ENCODE measurements around the gene PUS3.

PUS3 gene

DNA sequence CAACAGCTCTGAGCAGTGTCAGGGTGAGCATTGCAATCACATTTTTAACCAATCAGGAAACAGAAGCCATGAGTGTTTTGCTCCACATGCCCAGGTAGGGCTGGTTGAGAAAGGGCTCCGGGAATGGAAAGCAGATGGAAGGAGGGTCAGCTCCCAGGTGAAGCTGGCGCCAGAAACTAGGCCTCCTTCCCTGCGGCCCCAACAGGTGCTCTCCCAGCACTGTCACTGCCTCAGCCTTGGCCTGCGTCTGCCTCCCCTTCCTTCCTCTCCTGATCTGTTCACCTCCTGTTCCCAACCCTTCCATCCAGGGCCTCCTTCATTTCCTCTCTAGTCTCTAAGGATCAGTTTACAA, 38.2 kb upstream of the PUS3 start:
- no peak for DNase-seq (ENCODE audit: low spot score)

DNA sequence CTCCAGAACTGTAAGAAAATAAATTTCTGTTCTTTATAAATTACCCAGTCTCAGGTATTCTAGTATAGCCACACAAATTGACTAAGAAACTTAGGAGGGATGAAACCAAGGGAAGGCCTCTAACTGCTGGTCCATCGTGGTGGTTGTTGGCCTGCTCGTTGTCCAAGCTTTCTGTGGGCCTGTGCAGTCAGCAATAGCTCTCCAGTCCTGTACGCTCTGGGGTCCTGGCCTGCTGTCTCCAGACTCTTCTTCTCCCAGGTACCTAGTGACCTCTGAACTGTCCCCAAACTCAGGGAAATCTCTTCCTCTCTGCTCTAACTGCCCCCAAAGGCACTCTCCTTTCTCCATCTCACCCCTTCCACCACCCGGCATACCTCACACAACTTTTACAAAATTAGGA, 37.1 kb upstream of the PUS3 start:
- DNase-seq (ENCODE audit: low spot score), result no peak

DNA sequence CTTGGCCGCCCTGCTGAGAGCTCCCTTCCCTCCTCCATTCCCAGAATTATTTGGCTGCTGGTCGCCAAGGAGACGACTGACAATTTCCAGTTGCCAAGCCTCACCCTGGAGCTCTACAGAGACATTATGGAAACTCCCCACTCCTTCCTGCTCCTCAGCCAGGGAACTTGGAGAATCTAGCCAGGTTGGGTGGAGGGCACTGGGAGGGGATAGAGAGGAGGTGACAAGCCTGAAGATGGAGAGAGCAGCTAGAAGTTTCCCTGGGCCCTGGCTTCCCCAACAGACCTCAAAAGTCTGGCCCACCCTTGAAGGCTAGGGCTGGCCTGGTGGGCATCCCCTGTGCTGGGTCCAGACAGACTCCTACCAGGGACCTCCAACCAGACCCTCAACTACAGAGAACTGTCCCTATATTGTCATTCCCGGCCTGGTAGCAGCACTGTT, 36.1 kb upstream of the PUS3 start:
- DNase-seq (ENCODE audit: low spot score), result no peak

DNA sequence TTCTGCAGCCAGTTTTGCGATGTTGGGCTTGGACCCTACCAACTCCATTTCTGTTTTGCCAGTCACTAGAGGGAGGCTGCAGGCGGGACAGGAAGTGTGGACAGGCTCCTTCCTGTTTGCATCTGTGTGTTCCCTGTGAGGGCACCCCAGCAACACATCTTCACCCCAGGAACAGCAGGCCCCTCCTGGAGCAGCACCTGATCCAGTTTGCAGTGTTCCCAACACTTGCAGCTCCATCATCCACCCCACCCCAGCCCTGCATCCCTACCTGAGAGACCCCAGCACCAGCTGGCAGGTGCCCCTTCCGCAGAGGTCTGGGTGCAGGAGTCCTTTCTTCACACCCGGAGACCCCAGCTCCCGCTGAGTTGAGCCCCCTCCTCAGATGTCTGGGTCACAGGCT, 35.4 kb upstream of the PUS3 start:
- DNase-seq (ENCODE audit: low spot score), result no peak

DNA sequence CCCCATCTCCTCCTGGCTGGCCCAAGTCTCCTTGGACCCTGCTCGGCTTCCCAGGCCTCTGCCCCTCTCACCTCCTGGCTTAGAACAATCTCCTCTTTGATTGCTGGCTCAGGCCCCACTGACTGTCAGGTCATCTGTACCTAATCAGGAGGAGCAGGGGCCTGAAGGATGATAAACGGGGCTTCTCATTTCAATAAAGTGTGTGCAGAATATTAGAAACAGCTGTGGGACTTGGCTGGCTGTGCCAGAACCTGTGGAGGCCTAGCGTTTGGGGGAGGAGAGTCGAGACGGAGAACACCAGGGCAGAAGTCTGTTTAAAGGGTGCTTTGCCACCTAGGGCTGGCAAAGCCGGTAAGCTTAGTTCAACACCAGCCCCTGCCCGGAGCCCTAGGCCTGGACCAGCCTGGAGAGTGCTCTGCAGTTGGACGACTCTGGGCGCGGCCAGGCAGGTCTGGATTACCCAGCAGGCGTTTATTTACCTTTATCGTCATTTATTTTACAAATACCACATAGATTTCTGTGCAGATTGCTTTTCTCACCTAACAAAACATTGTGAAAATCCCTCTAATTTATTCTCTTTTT, 32.7 kb upstream of the PUS3 start:
- no peak for DNase-seq (ENCODE audit: low spot score)

DNA sequence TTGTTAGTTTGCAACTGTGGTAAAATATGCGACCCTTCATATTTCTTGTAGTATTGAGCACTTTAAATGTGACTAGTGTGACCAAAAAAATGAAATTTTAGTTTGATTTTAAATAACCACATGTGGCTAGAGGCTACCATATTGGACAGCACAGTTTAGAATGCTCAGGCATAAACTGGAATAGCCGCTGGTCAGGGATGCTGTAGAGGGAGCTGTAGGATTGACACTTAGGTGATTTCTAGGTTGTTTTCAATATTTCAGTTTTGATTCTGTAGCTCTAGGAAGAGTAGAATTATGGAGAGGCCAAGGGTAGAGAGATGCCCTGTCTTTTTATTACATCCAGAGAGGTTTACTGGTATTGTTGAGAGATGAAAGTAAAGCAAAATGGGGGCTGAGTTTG, 32.0 kb upstream of the PUS3 start:
- DNase-seq (ENCODE audit: low spot score), result no peak

DNA sequence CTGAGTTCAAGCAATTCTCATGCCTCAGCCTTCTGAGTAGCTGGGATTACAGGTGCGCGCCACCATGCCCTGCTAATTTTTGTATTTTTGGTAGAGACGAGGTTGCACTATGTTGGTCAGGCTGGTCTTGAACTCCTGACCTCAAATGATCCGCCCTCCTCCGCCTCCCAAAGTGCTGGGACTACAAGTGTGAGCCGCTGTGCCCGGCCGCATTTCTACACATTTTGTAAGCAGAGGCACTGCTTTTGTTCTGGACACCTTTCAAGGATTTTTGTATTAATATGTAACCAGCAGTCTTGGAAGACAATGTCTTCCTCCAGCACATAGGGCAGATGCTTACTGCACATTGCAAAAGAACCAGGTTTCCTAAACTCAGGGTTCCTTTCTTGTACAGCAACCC, 31.5 kb upstream of the PUS3 start:
- no peak for DNase-seq (ENCODE audit: low spot score)

DNA sequence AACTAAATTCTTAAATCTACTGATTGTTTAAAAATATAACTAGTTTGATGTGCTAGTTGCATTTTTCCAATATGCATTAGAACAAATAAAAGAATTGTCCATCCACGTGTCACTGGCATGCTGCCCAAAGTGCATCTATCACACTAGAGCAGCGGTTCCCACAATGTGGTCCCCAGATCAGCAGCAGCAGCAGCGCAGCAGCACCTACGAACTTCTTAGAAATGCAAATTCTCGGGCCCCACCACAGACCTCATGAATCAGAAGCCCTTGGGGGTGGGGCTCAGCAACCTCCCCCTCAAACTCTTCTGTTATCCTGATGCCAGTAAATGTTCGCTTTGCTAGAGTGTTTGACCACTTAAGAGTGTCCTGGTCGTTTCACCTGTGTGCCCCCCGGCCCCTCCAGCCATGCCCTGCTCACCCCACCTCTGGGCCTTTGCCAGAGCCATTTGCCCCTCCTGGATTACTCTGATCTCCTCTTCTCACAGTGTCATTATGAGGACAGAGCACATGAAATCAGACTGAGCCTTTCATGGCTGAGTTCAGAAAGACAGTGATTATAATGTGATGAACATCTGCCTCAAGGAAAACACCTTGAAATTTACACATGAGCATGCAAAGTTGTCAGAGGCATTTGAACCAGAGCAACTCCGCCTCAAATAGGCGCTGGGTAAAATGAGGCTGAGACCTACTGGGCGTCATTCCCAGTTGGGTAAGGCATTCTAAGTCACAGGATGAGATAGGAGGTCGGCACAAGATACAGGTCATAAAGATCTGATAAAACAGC, 30.2 kb upstream of the PUS3 start:
- no peak for DNase-seq (ENCODE audit: low spot score)

DNA sequence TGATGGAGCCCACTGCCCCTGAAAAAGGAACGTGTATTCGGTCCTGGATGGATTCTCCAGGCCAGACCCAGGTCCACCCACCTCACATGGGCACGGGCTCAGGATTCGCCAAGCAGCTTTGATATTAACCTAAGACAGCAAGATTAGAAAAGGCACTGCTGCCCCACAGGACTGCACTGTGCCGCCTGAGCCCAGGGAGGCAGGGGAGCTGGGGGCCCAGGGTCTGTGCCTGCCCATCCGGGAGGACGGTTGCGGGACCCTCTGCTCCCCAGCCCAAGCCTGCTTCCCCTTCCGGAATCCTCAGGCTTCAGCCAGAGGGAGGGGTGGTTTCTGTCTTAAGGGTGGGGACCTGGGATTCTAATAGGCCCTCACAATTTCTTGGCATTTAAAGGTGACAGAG, 29.3 kb upstream of the PUS3 start:
- no peak for DNase-seq (ENCODE audit: low spot score)

DNA sequence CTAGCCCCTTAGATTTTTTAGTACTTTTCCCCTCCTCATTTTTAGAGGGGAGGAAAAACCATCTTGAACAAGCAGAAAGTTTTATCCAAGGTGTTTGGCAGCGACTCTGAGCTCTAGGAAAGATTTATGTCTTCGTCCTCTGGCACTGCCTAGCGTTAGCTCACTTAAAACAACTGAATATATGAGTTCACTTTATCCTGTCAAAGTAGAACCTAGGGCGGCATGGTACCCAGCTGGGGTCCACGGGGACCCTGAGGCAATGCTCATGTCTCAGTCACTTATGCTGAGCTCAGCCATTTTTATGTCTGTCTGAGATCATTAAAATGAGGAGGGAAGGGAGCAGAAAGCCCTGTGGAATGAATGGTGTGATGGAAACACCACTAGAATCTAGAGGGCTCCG, 28.7 kb upstream of the PUS3 start:
- no peak for DNase-seq (ENCODE audit: low spot score)

DNA sequence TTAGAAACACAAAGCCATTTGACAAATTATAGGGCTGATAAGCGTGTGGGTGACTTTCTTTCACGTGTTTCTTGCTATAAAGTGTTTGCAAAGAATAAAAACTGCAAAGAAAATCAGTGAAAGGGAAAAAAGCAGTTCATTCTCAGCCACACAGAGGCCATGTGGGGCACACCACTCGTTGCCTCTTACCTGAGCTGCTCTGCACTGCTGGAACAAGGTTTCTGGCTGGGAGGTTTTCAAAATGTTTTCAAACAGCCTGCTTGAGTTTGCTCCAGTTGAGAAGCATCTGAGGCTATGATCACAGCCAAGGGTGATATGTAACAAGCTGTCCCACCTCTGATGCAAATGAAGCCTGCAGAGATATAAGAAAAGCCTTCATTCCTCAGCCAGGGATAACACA, 28.1 kb upstream of the PUS3 start:
- DNase-seq (ENCODE audit: low spot score), result no peak

DNA sequence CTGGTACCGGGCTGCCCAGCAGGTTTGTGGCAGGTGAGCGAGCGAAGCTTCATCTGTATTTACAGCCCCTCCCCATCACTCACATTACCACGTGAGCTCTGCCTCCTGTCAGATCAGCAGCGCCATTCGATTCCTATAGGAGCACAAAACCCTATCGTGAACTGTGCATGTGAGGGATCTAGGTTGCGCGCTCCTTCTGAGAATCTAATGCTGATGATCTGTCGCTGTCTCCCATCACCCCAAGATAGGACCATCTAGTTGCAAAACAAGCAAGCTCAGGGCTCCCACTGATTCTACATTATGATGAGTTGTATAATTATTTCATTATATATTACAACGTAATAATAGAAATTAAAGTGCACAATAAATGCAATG, 27.1 kb upstream of the PUS3 start:
- DNase-seq (ENCODE audit: low spot score), result no peak

DNA sequence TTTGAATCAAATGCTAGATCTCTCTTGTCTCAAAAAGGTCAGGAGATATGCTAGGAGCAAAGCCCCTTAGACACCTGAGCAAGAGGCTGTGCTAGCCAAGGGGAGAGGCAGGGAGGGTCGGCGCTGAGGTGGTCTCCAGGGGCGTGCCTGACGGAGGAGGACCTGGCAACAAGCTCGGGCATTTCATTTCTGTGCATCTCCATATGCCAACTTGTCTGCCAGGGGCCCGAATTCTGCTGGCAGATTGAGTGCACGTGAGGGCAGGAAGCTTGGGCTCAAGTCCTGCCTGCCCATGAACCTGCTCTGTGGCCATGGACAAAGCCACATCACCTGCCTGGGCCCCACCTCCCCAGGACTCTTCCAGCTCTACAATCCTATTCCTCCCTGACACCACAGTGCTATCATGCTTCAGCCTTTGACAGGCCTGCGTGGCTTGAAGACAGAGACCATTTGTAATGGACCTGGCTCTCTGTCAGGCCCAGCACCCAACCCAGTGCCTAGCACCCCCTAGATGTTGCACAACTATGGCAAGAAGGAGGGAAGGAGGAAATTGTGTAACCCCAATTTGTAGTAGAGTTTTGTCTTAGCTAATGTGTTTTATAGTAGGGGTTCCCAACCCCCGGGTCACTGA, 26.6 kb upstream of the PUS3 start:
- DNase-seq (ENCODE audit: low spot score), result no peak

DNA sequence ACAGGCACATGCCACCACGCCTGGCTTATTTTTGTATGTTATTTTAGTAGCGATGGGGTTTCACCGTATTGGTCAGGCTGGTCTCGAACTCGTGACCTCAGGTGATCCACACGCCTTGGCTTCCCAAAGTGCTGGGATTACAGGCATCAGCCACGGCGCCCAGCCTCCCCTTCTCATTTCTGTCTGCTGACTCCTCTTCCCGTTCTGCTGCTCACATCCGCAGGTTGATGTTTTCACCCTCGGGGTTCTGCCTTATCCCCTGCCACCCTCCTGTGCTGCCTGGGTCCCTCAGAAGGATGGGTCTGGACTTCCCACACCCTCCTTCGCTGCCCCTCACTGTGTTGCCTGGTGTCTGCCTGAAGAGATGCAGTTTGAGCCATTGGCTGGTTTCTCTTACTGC, 23.7 kb upstream of the PUS3 start:
- no peak for DNase-seq (ENCODE audit: low spot score)

DNA sequence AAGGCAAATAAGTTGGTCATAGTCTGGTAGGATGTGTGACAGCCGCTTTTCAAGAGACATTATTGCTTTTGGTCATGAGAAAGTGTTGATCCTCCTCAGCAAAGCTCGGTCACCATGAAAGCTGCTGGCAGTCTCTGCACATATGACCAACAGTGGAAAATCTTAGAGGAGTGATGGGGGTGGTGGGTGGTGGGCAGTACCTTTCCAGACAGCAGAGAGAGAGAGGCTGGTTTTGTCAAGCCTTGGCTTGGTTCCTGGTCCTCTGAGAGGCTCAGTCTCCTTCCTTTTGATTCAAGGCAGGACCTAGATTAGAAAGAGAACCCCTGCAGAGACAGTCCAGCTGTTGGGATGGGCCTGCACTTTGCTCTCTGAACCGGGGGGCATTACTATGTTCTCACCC, 22.8 kb upstream of the PUS3 start:
- DNase-seq (ENCODE audit: low spot score), result no peak

DNA sequence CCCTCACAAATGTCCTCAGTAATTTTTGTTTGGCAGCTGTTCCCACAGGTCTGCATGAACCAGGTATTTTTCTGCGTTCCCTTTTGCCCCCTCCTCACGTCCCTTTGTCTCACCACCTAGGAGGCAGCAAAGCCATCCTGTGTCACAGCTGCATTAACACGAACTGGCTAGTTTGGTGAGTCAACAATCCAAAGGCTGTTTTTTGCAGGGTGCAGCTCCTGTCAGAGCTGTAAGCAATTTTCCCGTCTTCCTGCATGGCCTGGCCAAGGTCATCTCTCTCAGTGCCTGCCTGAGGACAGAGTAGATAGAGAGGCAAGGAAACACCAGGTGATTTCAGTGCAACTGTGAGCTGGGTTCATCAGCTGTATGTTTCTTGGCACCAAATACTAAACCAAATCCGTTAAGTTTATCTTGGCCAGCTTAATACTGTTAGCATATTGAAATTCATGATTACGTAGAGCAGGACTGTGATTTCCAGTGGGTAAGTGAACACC, 22.3 kb upstream of the PUS3 start:
- no peak for DNase-seq (ENCODE audit: low spot score)

DNA sequence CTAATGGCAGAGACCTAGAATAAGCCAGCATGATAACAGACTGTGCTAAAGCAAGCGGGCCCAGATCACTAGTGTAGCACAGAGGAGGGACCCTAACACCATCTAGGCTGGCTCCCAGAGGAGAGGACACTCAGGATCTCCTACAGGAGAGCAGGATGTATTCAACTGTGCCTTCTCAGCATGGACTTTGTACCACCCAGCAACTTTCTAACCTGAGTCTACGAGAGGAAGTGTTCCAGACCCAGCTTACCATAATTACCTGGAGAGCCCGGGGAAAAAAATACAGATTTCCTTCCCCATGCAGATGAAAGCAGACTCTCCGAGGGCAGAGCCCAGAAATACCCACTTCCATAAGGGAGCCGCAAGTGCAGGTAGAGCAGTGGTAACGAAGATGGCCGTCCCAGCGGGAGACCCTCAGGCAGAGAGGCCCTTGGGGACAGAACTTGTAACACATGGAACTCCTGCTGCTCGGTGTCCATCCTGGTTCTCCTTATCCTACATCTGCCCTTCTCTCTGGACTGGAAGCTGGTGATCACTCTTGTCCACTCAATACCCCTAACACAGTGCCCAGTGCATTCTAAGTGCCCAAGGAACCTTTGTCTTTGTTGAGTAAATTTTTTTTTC, 21.5 kb upstream of the PUS3 start:
- no peak for DNase-seq (ENCODE audit: low spot score)

DNA sequence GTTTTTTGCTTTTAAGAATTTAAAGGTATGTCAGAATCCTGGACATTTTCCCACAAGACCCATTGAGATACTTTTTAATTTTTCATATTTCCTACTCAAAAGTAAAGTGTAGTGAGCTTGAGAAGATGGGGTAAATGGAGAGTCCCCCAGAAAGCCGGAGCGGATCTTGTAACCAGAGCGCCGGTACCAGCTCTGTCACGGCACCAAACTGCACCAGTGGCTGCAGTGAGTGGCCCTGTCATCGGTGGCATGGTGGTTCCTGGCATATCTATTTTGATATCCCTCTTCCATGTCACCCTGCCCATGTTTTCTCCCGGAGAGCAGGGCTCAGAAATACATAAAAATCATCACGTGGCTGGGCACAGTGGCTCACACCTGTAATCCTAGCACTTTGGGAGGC, 20.6 kb upstream of the PUS3 start:
- DNase-seq (ENCODE audit: low spot score), result no peak

DNA sequence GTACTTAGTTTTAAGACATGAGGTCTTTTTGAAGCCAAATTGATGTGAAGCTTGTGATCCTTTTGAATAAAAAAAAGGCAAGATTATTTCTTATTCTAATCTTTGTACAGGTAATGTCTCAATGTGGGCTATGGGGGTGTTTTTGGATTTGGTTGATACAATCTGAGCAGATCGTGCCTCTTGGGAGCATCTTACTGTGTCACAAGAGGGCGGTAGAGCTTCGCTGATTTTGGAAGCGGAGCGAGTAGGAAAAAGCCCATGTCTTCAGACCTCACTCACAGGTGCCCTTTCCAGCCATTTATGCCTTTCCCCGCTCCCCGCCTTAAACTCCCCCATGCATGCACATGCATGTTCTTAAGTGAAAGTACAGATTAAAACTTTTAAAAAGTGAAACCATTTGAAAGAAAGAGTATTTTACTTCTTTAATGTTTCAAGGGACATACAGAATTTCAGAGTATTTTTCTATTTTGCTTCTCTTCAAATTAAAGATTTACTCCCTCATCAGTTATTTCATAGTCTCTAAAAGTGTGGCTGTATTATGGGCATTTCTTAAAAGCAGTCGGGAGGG, 20.1 kb upstream of the PUS3 start:
- DNase-seq (ENCODE audit: low spot score), result peak; percentile 51

DNA sequence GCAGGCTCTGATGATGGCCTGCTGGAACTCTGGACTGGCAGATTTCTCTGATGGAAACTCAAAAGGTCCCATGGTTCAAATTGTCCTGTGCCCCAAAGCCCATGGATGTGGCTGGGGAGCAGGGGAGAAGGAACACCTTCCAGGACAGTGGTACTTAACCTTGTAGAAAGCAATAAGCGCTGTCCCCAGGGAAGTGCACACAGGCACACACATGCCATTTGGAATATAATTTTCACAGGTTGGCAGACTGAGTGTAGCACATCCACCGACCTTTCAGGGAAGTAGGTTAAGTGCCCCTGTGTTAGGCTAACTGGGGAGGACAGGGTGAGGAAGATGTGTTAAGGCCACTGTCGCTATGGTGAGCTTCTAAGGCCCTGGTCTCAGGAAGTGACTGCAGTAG, 19.1 kb upstream of the PUS3 start:
- DNase-seq (ENCODE audit: low spot score), result no peak

DNA sequence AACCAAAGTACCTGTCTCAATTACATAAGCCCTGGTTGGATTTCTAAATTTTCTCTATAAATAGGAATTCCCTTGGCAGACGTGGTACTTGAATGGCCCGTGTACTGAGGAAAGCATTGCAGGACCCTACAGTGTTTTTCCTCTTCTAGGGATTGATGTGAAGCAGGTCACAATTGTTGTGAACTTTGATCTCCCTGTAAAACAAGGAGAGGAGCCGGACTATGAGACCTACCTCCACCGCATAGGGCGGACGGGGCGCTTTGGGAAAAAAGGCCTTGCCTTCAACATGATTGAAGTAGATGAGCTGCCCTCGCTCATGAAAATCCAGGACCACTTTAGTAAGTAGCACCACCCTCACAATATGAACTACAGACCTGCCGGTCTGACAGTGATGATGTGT, 18.0 kb upstream of the PUS3 start:
- no peak for DNase-seq (ENCODE audit: low spot score)

DNA sequence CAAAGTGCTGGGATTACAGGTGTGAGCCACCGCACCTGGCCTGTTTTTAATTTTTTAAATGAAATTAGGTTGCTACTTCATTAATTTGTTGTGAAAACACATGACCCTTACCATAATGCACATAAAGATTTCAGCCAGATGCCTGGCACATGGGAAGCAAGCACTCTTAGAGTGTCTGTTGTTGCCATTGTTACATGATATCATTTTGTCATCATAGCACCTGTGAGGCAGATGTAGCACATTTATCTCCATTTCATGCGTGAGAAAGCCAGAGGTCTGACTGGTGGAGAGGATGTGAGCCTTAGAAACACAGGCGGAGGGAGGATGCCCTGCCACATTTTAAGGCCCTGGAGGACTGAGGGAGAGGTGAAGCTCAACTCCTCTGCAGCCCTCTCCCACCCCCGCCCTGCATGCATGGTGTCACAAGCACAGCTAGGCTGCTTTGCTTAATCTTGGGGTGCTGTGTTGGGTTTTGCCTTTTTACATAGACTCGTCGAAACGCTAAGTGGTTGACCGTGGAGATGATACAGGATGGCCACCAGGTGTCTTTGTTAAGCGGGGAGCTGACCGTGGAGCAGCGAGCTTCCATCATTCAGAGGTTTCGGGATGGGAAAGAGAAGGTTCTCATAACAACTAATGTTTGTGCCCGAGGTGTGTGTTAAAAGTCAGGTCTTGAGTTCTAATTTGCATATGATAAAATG, 15.3 kb upstream of the PUS3 start:
- no peak for DNase-seq (ENCODE audit: low spot score)

All from CD4-positive, alpha-beta T cell treated with Interleukin-6 at 100 ng/mL for 8 hours (primary cell).